HEK293T (cell line): Measurements from ENCODE around the gene COL24A1.

Source experiments
- CTCF ChIA-PET: fragments of 350-600 bp; formaldehyde crosslinking; extraction: SDS; loops from one replicate; lab custom pipeline; 2021; ENCODE audit warnings: antibody characterized with exemption, inconsistent platforms; lab: Yijun Ruan, JAX
- POLR2A ChIA-PET: fragments of 350-600 bp; formaldehyde crosslinking; extraction: SDS; loops from one replicate; lab custom pipeline; 2020; ENCODE audit warnings: antibody characterized with exemption, inconsistent platforms; lab: Yijun Ruan, JAX
- DNase-seq: peaks from one replicate; pipeline ENCODE4 v3.0.0; 2012; ENCODE audit warnings: mixed read lengths; ENCODE audit errors: extremely low spot score
- ARNT ChIP-seq: fragments of 450-650 bp; IDR thresholded peaks from 2 replicates; pipeline ENCODE4 v1.6.1; 2017; ENCODE audit warnings: mild to moderate bottlenecking
- BHLHE40 ChIP-seq: fragments of 450-650 bp; IDR thresholded peaks from 2 replicates; pipeline ENCODE4 v1.6.1; 2016; ENCODE audit warnings: mild to moderate bottlenecking, moderate library complexity, borderline replicate concordance
- CTBP1 ChIP-seq: fragments of 450-650 bp; IDR thresholded peaks from 2 replicates; pipeline ENCODE4 v1.6.1; 2016; ENCODE audit warnings: borderline replicate concordance
- ELF4 ChIP-seq: fragments of 450-650 bp; IDR thresholded peaks from 2 replicates; pipeline ENCODE4 v1.6.1; 2017; ENCODE audit warnings: antibody characterized with exemption
- FOXA1 ChIP-seq: fragments of 450-650 bp; IDR thresholded peaks from 2 replicates; pipeline ENCODE4 v1.6.1; 2016; ENCODE audit warnings: mild to moderate bottlenecking
- FOXK2 ChIP-seq: fragments of 450-650 bp; IDR thresholded peaks from 2 replicates; pipeline ENCODE4 v1.6.1; 2016; ENCODE audit warnings: mild to moderate bottlenecking
- FOXM1 ChIP-seq: fragments of 450-650 bp; IDR thresholded peaks from 2 replicates; pipeline ENCODE4 v1.6.1; 2017; ENCODE audit warnings: mild to moderate bottlenecking, borderline replicate concordance
- HDGF ChIP-seq: fragments of 450-650 bp; IDR thresholded peaks from 2 replicates; pipeline ENCODE4 v1.6.1; 2017; ENCODE audit warnings: antibody characterized with exemption, borderline replicate concordance
- L3MBTL2 ChIP-seq: fragments of 450-650 bp; conservative IDR thresholded peaks from 2 replicates; pipeline ENCODE4 v1.6.1; 2016; ENCODE audit warnings: mild to moderate bottlenecking
- LEF1 ChIP-seq: fragments of 450-650 bp; IDR thresholded peaks from 2 replicates; pipeline ENCODE4 v1.6.1; 2017; ENCODE audit warnings: mild to moderate bottlenecking, borderline replicate concordance
- NFRKB ChIP-seq: fragments of 450-650 bp; IDR thresholded peaks from 2 replicates; pipeline ENCODE4 v1.6.1; 2016; ENCODE audit warnings: mild to moderate bottlenecking, moderate library complexity
- PKNOX1 ChIP-seq: fragments of 450-650 bp; IDR thresholded peaks from 2 replicates; pipeline ENCODE4 v1.6.1; 2016
- SP1 ChIP-seq: fragments of 450-650 bp; IDR thresholded peaks from 2 replicates; pipeline ENCODE4 v1.6.1; 2017
- SUZ12 ChIP-seq: fragments of 450-650 bp; IDR thresholded peaks from 2 replicates; pipeline ENCODE4 v1.6.1; 2016; ENCODE audit warnings: mild to moderate bottlenecking
- TARDBP ChIP-seq: fragments of 450-650 bp; IDR thresholded peaks from 2 replicates; pipeline ENCODE4 v1.6.1; 2016
- ZNF384 ChIP-seq: fragments of 450-650 bp; IDR thresholded peaks from 2 replicates; pipeline ENCODE4 v1.6.1; 2016

The COL24A1 gene

GRCh38 chr1:86155051-86155806, 1.3 kb downstream of the COL24A1 start:
- ChIA-PET CTCF (interaction anchor here (0.6 kb wide), 1 partner anchor 467 kb away, joined by 3 read pairs; no protein-coding TSS in a partner anchor), POLR2A (no interaction called here)
- no peak for TF ChIP-seq FOXK2
- no peak for TF ChIP-seq HDGF
- no peak for TF ChIP-seq TARDBP
- TF ChIP-seq ELF4 = no peak
- no peak for TF ChIP-seq FOXA1
- no peak for TF ChIP-seq LEF1
- TF ChIP-seq CTBP1 = no peak
- no peak for TF ChIP-seq ARNT
- TF ChIP-seq BHLHE40 = no peak
- TF ChIP-seq L3MBTL2 = no peak
- TF ChIP-seq PKNOX1 = no peak
- no peak for DNase-seq

GRCh38 chr1:86154571-86155050, 2.0 kb downstream of the COL24A1 start:
- ChIA-PET POLR2A (no interaction called here), CTCF (no interaction called here)
- peak; percentile 8 for DNase-seq
- TF ChIP-seq TARDBP (no peak), SUZ12 (no peak), FOXM1 (no peak), CTBP1 (no peak), ARNT (no peak), NFRKB (no peak), ELF4 (no peak), L3MBTL2 (no peak)

- ChIA-PET POLR2A (no interaction called here), CTCF (no interaction called here)
- DNase-seq = no peak
- TF ChIP-seq ARNT (no peak), BHLHE40 (no peak)
These were observed 2.7 kb downstream of the COL24A1 start for GRCh38 chr1:86153836-86154235.

GRCh38 chr1:86152887-86153286, 3.7 kb downstream of the COL24A1 start:
- ChIA-PET POLR2A (no interaction called here), CTCF (no interaction called here)
- TF ChIP-seq PKNOX1 = no peak
- TF ChIP-seq SP1 = no peak
- no peak for TF ChIP-seq TARDBP
- TF ChIP-seq L3MBTL2 = no peak
- TF ChIP-seq CTBP1 = no peak
- TF ChIP-seq SUZ12 = no peak
- TF ChIP-seq BHLHE40 = no peak
- no peak for TF ChIP-seq NFRKB
- no peak for TF ChIP-seq ARNT
- no peak for TF ChIP-seq FOXM1
- no peak for TF ChIP-seq FOXK2
- TF ChIP-seq ZNF384 = no peak
- TF ChIP-seq LEF1 = no peak
- no peak for TF ChIP-seq FOXA1
- no peak for DNase-seq

GRCh38 chr1:86151427-86151826, 5.1 kb downstream of the COL24A1 start:
- DNase-seq = no peak
- ChIA-PET POLR2A (no interaction called here), CTCF (no interaction called here)
- TF ChIP-seq SUZ12 (no peak), FOXM1 (no peak), NFRKB (no peak), L3MBTL2 (no peak), PKNOX1 (no peak), ZNF384 (no peak)

- no peak for DNase-seq
- ChIA-PET POLR2A (no interaction called here), CTCF (no interaction called here)
- TF ChIP-seq ZNF384 = no peak
These were observed 6.0 kb downstream of the COL24A1 start for GRCh38 chr1:86150553-86151055.

- CTCF ChIA-PET = no interaction called here
- no peak for DNase-seq
- POLR2A ChIA-PET = no interaction called here
- TF ChIP-seq FOXM1 (no peak), FOXA1 (no peak), ELF4 (no peak), ARNT (no peak), BHLHE40 (no peak), TARDBP (no peak), L3MBTL2 (no peak), PKNOX1 (no peak), SUZ12 (no peak), ZNF384 (no peak), HDGF (no peak), LEF1 (no peak), SP1 (no peak), NFRKB (no peak), FOXK2 (no peak), CTBP1 (no peak)
These were observed 7.0 kb downstream of the COL24A1 start for GRCh38 chr1:86149591-86149990.
